ENCODE results near the gene CRTC1. TPM values are rescaled to one million over a fixed set of nuclear protein-coding genes. Genes with fewer than 3 reads are reported as not detected.
"Not testable (repeated sequence)": the region's sequence is repeated elsewhere in the genome, so short reads cannot be mapped to it uniquely, and the experiment has no call there.

The CRTC1 gene
- total and polyA plus RNA-seq, 2 experiments from 2014 or later = 1.2 to 5.1 TPM

- 92 to 98% methylated on average over 10 to 11 of the region's 11 CpGs for WGBS, 2 experiments (ENCODE audit: low coverage in 1 of 2, low lambda C conversion rate in 2 of 2, missing lambda C conversion rate in 2 of 2)
- H2AFZ ChIP-seq = no peak overlapping the region
- H3K27me3 ChIP-seq (replicated peaks; ENCODE audit: insufficient read depth) = no peaks in the 10 kb centered on the region
- DNase-seq = no peak
- no peak overlapping the region for H3K27ac ChIP-seq
- no peaks in the 10 kb centered on the region for H3K36me3 ChIP-seq (ENCODE audit: low read depth)
- no peaks in the 10 kb centered on the region for H3K9me2 ChIP-seq (ENCODE audit: insufficient read depth)
- H4K20me1 ChIP-seq (ENCODE audit: insufficient read depth) = no peaks in the 10 kb centered on the region; the same call in 1 of the 2 replicates
- no peak overlapping the region for H3K9ac ChIP-seq
- H3K4me1 ChIP-seq (ENCODE audit: insufficient read depth) = no peaks in the 10 kb centered on the region
- H3K79me2 ChIP-seq (ENCODE audit: insufficient read depth) = no peaks in the 10 kb centered on the region
- H3K4me2 ChIP-seq (ENCODE audit: unreplicated experiment) = no peak overlapping the region
- H3K9me3 ChIP-seq (ENCODE audit: low read depth) = no peaks in the 10 kb centered on the region
- H3F3A ChIP-seq (ENCODE audit: insufficient read depth) = no peaks in the 10 kb centered on the region
- in situ Hi-C loops (cut with MboI) = no loop called here
- TF ChIP-seq EZH2 (IDR thresholded peaks at IDR 0.05; ENCODE audit: insufficient read depth, poor library complexity, severe bottlenecking) (no peak), EZH2phosphoT487 (IDR thresholded peaks at IDR 0.05; ENCODE audit: insufficient read depth, low read depth) (no peak)
- no peak overlapping the region for H3K4me3 ChIP-seq
Observed at GRCh38 chr19:18730885-18731513, 47.5 kb downstream of the CRTC1 start.

- Histone ChIP-seq H2AFZ (no peak overlapping the region), H3K9ac (no peak overlapping the region), H3K27me3 (replicated peaks; ENCODE audit: insufficient read depth) (no peaks in the 10 kb centered on the region), H3K9me3 (ENCODE audit: low read depth) (no peaks in the 10 kb centered on the region), H3K36me3 (ENCODE audit: low read depth) (no peaks in the 10 kb centered on the region), H3K4me1 (ENCODE audit: insufficient read depth) (no peaks in the 10 kb centered on the region), H3K4me2 (ENCODE audit: unreplicated experiment) (no peak overlapping the region), H3K27ac (no peak overlapping the region), H3K4me3 (no peak overlapping the region), H3K9me2 (ENCODE audit: insufficient read depth) (no peaks in the 10 kb centered on the region), H4K20me1 (ENCODE audit: insufficient read depth) (no peaks in the 10 kb centered on the region), H3K79me2 (ENCODE audit: insufficient read depth) (no peaks in the 10 kb centered on the region), H3F3A (ENCODE audit: insufficient read depth) (no peaks in the 10 kb centered on the region)
- in situ Hi-C loops (cut with MboI) = no loop called here
- 66 to 69% methylated on average over 11 to 15 of the region's 15 CpGs for WGBS, 2 experiments (ENCODE audit: low coverage in 1 of 2, low lambda C conversion rate in 2 of 2, missing lambda C conversion rate in 2 of 2)
- TF ChIP-seq EZH2phosphoT487 (IDR thresholded peaks at IDR 0.05; ENCODE audit: insufficient read depth, low read depth) = no peak
- no peak for TF ChIP-seq EZH2 (IDR thresholded peaks at IDR 0.05; ENCODE audit: insufficient read depth, poor library complexity, severe bottlenecking)
- DNase-seq = no peak
Observed at GRCh38 chr19:18731562-18732008, 48.1 kb downstream of the CRTC1 start.

GRCh38 chr19:18733196-18733647 is 49.7 kb downstream of the CRTC1 start:
- no peaks in the 10 kb centered on the region for H3K4me1 ChIP-seq (ENCODE audit: insufficient read depth)
- H3K36me3 ChIP-seq (ENCODE audit: low read depth) = no peaks in the 10 kb centered on the region
- in situ Hi-C loops (cut with MboI) = no loop called here
- no peak for TF ChIP-seq EZH2phosphoT487 (IDR thresholded peaks at IDR 0.05; ENCODE audit: insufficient read depth, low read depth)
- no peak for TF ChIP-seq EZH2 (IDR thresholded peaks at IDR 0.05; ENCODE audit: insufficient read depth, poor library complexity, severe bottlenecking)
- H2AFZ ChIP-seq = no peak overlapping the region
- no peaks in the 10 kb centered on the region for H4K20me1 ChIP-seq (ENCODE audit: insufficient read depth)
- no peaks in the 10 kb centered on the region for H3K9me2 ChIP-seq (ENCODE audit: insufficient read depth)
- no peak overlapping the region for H3K9ac ChIP-seq
- H3F3A ChIP-seq (ENCODE audit: insufficient read depth) = no peaks in the 10 kb centered on the region
- H3K4me3 ChIP-seq = no peak overlapping the region
- no peak for DNase-seq
- WGBS, 2 experiments (ENCODE audit: low coverage in 1 of 2, low lambda C conversion rate in 2 of 2, missing lambda C conversion rate in 2 of 2) = 63 to 72% methylated on average over 11 of the region's 11 CpGs
- H3K9me3 ChIP-seq (ENCODE audit: low read depth) = no peaks in the 10 kb centered on the region
- H3K27ac ChIP-seq = no peak overlapping the region
- H3K4me2 ChIP-seq (ENCODE audit: unreplicated experiment) = no peak overlapping the region
- no peaks in the 10 kb centered on the region for H3K79me2 ChIP-seq (ENCODE audit: insufficient read depth)
- no peaks in the 10 kb centered on the region for H3K27me3 ChIP-seq (replicated peaks; ENCODE audit: insufficient read depth)

- H3K4me2 ChIP-seq (ENCODE audit: unreplicated experiment); H3K27ac ChIP-seq; H3K9ac ChIP-seq; H3K4me3 ChIP-seq; H3K9me2 ChIP-seq (ENCODE audit: insufficient read depth); DNase-seq; H3K36me3 ChIP-seq (ENCODE audit: low read depth); H3K79me2 ChIP-seq (ENCODE audit: insufficient read depth); in situ Hi-C loops (cut with MboI); H3K9me3 ChIP-seq (ENCODE audit: low read depth); H2AFZ ChIP-seq; H4K20me1 ChIP-seq (ENCODE audit: insufficient read depth); H3K4me1 ChIP-seq (ENCODE audit: insufficient read depth); H3K27me3 ChIP-seq (replicated peaks; ENCODE audit: insufficient read depth); H3F3A ChIP-seq (ENCODE audit: insufficient read depth): not testable (repeated sequence)
- 97% methylated on average over 11 of the region's 11 CpGs for WGBS, 2 experiments (ENCODE audit: low coverage in 1 of 2, low lambda C conversion rate in 2 of 2, missing lambda C conversion rate in 2 of 2)
Observed at GRCh38 chr19:18733762-18734332, 50.4 kb downstream of the CRTC1 start.
